CD1c-positive myeloid dendritic cell (primary cell): Measurements from ENCODE around the gene MGARP.

Experiments
- DNase-seq: peaks from one replicate; pipeline ENCODE4 v3.0.0-alpha.2; 2016; ENCODE audit errors: extremely low spot score

The MGARP gene

GRCh38 chr4:139243448-139244365, 36.3 kb downstream of the MGARP start:
- no peak for DNase-seq

GRCh38 chr4:139242511-139243051, 37.4 kb downstream of the MGARP start:
- DNase-seq = no peak

- DNase-seq = no peak
Measured at GRCh38 chr4:139241784-139242151, 38.3 kb downstream of the MGARP start.

GRCh38 chr4:139241086-139241783, 38.8 kb downstream of the MGARP start:
- DNase-seq = no peak

GRCh38 chr4:139239127-139239772, 40.8 kb downstream of the MGARP start:
- no peak for DNase-seq

- no peak for DNase-seq
Measured at GRCh38 chr4:139234253-139234652, 45.8 kb downstream of the MGARP start.

- peak; percentile 53 for DNase-seq
Measured at GRCh38 chr4:139229534-139230039, 50.4 kb downstream of the MGARP start.

- DNase-seq = peak; percentile 15
Measured at GRCh38 chr4:139227729-139228404, 52.2 kb downstream of the MGARP start.

- peak; percentile 55 for DNase-seq
Measured at GRCh38 chr4:139223682-139224317, 56.2 kb downstream of the MGARP start.

GRCh38 chr4:139222215-139222614, 57.8 kb downstream of the MGARP start:
- DNase-seq = no peak

GRCh38 chr4:139221687-139222086, 58.3 kb downstream of the MGARP start:
- no peak for DNase-seq

- no peak for DNase-seq
Measured at GRCh38 chr4:139219450-139220055, 60.5 kb downstream of the MGARP start.
